Stimulated activated CD4-positive, alpha-beta T cell treated with anti-CD3 and anti-CD28 coated beads, Interleukin-4, amount 100 ng/mL, for 1 hour (primary cell): ENCODE data around the gene EFEMP2.
"Not testable (repeated sequence)": the region's sequence is repeated elsewhere in the genome, so short reads cannot be mapped to it uniquely, and the experiment has no call there.

ENCODE experiments used
- DNase-seq: peaks from one replicate; pipeline ENCODE4 v3.0.0-alpha.2; 2020

EFEMP2 gene

DNA sequence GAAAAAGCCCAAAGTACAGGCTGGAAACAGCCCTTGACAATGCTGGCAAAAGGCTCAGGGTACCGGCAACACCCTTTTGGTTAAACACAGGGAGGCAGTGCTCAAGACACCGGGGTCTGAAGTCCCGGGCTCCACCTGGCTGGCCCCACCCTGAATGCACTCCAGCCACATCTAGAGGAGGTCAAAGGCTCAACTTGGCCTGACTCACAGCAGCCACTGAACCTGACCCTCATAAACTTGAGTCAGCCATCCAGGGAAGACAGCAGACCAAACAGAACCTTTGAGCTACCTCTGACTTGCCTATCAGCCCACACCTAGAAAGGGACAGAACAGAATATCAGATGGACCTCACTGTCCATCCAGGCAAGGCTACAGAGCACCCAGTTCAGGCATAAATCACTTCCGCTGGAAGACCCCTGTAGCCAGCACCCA, 18.4 kb downstream of the EFEMP2 start:
- no peak for DNase-seq

DNA sequence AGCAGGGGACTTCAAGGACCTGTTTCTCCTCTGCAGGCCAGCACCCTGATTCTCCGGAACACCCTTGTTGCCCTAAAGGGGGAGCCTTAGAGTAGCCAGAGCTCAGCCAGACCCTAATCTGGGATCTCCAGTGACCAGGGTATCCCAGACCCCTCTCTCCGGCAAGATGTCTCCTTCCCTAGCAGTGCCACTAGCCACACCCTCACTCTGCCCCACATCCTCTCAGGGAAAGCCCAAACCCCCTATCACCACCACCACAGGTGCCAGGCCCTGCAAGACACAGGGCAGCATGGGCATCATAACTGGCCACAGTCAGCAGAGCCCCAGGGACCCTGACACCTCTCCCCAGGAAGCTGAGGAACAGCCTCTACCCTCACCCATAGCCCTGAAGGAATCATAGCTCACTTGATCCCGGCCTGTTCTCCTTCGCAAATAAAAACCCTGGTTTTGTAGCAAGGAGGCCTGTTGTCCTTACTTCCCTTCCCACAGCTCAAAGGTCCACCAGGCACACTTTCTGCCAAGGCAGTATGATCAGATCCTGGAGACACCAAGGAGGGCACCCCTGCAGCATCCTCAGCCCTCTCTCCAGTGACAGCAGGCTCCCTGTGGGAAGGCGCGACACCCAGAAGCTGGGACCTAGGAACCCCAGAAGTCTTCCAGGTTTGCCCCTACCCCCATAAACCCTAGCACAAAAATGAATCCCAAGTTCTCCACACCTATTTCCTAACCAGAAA, 19.2 kb downstream of the EFEMP2 start:
- DNase-seq, result no peak

DNA sequence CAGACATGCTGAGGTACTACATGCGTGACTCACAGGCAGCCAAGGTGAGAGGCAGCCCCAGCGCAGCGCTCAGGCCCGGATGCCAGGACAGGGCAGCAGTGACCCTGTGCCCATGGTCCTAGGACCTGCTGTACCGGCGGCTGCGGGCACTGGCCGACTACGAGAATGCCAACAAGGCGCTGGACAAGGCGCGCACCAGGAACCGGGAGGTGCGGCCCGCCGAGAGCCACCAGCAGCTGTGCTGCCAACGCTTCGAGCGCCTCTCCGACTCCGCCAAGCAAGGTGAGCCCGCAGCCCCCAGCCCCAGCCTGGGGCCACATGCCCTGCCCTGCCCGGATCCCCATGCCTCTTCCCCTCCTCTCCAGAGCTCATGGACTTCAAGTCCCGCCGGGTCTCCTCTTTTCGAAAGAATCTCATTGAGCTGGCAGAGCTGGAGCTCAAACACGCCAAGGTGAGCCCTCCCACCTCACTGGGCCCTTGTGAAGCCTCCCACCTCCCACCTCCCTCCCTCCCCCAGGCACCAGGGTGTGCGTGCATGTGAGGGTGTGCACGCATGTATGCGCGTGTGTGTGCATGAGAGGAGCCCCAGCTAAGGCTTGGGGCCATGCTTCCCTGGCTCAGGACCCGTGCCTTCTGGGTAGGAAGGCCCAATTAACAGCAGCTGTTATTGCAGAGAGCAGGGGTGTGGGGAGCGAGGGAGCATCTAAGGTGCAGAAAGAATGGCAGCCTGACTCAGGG, 19.9 kb downstream of the EFEMP2 start:
- no peak for DNase-seq

DNA sequence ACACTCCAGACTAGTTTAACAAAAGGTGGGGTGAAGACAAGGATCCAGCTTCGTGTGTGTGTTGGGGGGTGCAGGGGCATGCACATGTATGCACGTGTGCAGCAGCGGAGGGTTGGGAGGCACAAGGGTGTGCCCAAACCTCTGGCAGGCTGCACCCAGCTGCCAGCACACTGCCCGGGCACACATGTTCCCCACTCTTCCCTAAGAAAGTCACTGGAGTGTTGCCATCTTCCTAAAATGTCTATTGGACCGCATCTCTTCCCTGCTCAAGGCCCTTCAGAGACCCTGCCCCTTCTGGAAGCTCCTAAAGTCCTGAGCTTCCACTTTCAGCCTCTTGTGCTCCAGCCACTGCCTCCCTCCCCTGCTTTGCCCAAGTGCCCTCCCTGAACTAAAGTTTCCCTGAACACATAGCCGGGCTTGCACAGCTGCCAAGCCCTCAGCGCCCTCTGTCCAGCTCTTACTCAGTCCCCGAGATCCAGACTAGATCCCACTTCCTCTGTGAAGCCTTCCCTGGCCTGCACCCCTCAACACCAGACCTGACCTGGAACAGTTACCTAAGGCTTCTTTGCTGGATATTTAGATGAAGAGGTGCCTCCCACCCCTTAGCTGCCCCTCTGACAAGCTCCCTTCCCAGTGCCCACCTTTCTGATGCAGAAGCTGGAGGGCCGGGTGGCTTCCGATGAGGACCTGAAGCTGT, 20.6 kb downstream of the EFEMP2 start:
- DNase-seq, result no peak

DNA sequence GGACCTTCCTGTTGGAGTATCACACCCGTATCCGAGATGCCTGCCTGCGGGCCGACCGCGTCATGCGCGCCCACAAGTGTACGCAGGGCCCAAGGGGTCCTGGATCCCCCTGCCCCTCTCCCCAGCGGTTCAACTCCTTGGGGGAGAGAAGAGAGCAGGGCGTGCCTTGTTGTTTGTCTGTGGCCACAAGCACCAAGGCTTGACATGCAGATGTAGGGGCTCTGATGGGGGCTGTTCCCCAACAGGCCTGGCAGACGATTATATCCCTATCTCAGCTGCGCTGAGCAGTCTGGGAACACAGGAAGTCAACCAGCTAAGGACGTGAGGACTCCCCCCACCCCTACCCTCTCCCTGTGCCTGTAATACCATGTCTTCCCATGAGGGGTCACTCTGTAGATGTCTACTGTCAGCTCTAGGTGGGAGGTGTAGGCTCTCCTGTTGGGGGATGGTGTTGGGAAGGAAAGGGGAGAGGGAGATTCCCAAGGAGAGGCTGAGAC, 21.5 kb downstream of the EFEMP2 start:
- no peak for DNase-seq

DNA sequence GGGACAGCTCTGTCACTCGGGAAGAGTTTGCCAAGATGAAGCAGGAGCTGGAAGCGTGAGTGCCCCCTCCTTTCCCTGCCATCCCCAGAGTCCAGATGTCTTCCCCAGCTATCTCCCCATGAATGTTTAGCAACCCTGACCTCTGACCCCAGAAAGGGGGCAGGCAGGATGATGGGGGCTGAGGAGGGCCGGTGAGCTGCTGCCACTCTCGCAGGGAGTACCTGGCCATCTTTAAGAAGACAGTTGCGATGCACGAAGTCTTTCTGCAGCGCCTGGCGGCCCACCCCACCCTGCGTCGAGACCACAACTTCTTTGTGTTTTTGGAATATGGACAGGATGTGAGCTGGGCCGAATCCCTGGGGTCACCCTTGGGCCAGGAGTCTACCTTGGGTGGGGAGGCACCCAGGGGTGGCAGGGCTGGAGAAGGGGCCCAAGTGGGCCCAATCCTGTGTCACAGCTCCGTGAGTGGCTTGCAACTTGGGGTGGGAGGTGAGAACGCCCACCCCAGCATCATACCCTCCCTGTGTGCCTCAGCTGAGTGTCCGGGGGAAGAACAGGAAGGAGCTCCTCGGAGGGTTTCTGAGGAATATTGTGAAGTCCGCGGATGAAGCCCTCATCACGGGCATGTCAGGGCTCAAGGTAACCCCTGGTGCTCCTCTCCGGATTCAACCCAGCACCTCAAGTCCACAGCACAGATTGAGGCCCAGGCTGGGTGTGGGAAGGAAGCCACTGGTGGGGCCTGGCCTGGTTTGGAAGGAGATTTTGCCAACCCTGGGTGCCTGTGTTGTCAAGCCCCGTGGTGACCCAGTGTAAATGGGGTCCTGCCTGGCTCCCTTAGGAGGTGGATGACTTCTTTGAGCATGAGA, 22.1 kb downstream of the EFEMP2 start:
- DNase-seq, result no peak

DNA sequence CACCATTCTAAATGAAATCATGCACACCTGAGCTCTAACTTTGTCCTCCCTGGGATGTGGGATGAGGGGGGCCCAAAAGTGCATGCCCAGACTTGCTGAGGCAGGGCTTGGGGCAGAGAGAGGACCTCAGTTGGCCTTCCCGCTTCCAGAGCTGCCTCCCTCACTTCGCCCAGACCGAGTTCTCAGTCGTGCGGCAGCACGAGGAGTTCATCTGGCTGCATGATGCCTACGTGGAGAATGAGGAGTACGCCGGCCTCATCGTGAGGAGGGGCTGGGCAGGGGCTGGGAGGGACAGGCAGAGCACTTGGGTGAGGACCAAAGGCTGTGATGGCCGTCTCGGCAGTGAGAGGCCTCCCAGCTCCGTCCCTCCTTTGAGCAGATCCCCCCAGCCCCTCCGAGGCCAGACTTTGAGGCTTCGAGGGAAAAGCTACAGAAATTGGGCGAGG, 22.8 kb downstream of the EFEMP2 start:
- no peak for DNase-seq

DNA sequence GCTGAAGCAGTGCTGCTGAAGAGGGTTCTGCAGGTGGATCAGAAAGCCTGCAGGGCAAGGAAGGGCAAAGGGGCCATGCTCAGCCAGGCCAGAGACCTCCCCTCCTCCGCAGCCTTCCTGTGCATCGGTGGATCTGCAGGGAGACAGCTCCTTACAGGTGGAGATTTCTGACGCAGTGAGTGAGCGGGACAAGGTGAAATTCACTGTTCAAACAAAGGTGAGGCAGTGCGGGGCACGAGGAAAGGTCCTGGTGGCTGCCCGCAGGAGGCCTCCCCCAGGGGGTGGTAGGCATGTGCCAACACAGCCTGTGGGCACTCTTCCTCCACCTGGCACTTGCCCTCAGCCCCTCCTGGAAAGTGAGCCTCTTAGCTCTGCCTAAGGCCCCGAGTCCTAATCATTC, 23.2 kb downstream of the EFEMP2 start:
- no peak for DNase-seq

DNA sequence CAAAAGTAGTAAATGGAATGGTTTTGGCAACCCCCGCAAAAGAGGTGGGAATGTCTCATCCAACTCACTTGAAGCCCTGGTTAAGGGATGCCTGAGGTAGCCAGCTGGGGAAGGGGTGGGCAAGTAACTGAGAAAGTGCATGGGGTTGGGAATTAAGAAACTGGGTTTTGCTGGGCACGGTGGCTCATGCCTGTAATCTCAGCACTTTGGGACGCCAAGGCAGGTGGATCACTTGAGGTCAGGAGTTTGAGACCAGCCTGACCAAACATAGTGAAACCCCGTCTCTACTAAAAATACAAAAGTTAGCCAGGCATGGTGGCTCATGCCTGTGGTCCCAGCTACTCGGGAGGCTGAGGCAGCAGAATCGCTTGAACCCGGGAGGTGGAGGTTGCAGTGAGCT, 23.9 kb downstream of the EFEMP2 start:
- DNase-seq, result not testable (repeated sequence)

DNA sequence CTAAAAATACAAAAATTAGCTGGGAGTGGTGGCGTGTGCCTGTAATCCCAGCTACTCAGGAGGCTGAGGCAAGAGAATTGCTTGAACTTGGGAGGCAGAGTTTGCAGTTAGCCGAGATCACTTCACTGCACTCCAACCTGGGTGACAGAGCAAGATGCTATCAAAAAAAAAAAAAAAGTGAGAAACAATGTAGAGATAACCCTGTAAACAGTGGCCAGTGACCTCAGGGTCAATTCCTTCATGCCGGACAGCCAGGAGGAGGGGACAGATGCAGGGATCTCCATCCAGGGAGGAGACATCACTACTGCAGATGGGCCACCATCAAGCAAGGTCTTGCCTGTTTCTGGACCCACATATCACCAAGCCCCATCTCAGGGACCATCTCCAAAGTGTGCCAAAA, 24.9 kb downstream of the EFEMP2 start:
- DNase-seq, result no peak

DNA sequence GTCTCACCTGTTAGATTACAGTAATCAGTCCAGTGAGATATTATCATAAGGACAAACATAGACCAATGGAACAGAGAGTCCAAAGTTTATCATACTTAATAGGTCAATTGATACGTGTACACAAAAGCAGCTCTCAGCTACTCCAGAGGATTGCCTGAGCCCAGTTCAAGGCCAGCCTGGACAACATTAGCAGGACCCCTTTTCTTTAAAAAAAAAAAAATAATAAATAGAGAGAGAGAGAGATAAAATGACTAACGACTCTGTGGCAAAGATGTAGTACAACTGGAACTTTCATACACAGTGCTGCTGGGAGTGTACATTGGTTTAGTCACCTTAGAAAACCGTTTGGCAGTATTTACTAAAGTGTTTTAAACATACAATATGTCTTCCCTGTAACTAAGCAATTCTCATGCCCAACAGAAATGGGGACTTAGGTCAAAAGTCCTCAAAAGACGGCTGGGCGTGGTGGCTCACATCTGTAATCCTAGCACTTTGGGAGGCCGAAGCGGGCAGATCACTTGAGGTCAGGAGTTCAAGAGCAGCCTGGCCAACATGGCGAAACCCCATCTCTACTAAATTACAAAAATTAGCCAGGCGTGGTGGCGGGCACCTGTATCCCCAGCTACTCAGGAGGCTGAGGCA, 28.2 kb downstream of the EFEMP2 start:
- no peak for DNase-seq

DNA sequence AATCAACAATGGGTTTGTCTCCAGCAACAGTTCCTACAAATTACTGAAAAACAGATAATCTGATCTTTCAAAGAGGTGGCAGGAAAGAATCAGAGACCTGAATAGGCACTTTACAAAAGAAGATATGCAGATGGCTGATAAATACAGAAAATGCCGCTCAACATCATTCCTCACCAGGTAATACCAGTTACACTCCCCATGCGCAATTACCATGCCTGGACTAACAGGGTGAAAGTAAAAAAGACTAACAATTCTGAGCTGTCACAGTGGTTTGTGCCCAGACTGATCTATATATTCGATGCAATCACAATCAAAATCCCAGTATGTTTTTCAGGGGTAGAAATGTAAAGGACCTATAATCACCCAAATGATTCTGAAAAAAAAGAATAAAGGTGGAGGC, 28.8 kb downstream of the EFEMP2 start:
- no peak for DNase-seq

DNA sequence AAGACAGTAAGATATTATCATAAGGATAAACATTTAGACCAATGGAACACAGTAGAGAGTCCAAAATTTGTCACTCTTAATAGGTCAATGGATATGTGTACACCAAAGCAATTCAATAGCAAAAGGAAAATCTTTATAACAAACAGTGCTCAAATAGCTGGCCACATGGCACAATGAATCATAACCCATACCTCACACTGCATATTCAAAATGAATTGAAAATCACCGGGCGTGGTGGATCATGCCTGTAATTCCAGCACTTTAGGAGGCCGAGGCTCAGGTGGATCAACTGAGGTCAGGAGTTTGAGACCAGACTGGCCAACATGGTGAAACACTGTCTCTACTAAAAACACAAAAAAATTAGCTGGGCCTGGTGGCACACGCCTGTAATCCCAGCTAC, 30.5 kb downstream of the EFEMP2 start:
- DNase-seq, result no peak

DNA sequence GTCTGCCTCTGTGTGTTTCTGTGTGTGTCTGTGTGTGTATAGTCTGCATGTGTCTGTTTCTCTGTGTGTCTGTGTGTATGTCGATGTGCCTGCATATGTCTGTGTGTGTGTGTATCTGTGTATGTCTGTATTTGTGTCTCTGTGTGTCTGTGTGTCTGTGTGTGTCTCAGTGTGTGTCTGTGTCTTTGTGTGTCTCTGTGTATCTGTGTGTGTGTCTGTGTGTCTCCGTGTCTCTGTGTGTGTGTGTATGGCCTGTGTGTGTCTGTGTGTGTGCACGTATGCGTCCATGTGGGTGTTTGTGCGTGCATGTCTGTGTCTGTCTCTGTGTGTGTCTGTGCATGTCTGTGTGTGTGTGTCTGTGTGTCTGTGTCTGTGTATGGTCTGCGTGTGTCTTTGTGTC, 38.4 kb downstream of the EFEMP2 start:
- no peak for DNase-seq

DNA sequence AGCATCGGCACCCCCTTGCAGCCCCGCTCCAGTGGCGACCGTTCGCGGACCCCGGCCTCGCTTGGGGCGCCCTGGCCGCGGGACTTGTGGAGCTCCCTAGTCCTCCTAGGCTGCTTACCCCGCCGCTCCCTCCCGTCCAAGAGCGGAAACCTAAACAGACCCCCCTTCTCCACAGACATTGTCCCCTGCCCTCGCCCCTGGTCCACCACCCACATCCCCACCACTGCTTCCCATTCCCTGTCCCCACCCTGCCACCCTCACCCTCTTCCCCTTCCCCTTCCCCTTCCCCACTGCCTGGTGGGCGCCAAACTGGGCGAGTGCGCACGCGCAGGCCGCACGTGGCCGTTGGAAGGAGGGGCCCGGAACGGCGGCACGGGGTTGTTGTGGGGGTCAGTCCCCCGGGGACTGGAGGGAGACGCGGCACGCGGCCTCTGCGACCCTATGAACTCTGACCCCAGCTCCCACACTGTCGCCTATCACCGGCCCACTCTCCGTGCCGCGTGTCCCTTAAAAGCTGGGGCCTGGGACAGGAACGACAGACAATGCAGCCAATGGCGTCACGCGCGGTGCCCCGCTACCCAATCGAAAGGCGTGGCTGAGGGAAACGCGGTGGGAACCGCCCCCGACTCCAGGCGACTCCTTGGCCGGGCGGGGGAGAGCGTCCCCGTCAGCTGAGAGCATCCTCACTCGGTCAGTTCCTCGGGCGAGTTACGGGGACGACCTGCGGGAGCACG, 39.1 kb downstream of the EFEMP2 start, which contains the start of gene SNX32:
Gene SNX32 (plus strand): TSS at position 667 of the 734 bp plus-strand sequence. CDS start 103 bp downstream, outside the sequence.
- DNase-seq, result peak; percentile 95

DNA sequence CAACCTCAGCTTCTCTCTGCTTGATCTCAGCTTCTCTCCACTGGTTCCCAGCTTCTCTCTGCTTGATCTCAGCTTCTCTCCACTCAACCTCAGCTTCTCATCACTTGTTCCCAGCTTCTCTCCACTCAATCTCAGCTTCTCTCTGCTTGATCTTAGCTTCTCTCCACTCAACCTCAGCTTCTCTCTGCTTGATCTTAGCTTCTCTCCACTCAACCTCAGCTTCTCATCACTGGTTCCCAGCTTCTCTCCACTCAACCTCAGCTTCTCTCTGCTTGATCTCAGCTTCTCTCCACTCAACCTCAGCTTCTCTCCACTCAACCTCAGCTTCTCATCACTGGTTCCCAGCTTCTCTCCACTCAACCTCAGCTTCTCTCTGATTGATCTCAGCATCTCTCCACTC, 40.4 kb downstream of the EFEMP2 start:
- not testable (repeated sequence) for DNase-seq

DNA sequence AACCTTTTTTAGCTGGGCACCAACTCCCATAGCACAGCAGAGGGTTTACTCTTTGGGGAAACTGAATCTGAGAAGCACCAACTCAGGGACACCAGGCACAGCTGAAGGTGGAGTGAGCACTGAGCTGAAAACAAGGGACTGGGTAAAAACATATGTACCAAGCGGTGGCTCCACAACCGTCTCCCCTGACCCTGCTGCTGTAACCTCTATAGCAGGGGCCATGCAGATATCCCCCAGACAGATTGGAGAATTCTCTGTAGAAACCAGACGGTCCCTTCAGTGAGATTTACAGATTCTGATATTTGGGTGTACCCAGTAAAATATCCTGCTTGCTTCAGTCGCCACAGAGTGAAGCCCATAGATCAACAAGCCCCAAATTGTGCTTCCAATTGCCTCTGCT, 43.1 kb downstream of the EFEMP2 start:
- no peak for DNase-seq

DNA sequence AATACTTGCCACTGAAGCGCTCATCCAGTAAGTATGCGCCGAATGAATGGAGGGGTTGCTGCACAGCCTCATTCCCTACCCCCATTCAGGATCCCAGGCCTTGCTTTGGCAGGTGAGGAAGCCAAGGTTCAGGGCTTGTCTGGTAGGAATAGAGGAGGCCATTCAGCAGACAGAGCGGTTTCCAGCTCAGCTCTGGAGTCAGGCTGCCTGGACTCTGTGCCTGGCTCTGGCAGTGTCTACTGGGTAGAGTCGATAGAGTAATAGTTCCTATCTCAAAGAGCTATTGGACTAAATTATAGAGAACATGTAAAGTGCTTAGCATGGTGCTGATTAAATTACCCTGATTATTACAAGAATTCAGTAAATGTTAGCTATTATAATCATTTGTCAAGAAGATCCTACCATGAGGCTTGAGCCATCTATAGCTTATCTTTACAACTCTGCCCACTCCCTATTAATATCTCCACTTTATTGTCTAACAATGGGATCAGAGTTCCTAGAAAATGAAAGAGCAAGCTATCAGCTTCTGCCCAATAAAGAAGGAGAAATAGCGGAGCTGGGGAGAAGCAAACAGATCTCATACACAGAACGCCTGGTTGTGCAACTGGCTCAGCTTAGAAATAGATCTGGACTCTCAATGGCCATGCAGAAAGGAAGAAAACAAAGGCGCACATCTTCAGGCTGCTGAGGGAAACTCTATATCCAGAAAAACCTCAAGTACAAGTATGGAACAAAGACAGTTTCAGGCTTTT, 45.4 kb downstream of the EFEMP2 start:
- no peak for DNase-seq

DNA sequence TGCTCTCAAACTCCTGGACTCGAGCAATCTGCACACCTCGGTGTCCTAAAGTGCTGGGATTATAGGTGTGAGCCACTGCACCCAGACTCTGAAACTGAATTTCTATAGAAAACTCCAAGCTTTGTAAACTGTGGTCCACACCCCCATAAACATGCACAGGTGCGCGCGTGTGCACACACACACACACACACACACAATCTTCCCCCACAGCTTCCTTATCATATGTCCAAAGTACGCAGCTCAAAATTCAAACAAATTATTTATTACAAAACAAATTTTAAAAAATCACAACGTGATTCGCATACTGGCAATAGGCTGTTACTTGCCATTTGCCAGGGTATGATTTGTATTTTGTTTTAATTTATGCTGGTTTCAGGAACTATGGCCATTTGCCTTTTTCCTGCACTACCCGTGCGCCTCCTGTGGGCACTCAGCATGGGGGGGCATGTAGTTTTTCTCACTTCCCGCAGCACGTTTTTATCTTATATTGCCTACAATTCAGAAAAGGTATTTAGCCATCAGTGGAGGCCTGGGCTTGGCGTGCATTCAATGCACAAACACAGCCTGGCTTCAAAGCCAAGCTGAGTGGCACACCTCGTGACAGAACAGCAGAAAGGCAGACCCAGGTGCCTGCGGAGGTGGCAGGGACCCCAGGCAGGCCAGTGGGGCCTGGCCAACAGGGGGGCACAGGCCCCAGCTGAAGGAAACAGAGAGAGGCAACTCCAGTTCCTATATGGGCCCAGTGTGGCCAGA, 49.6 kb downstream of the EFEMP2 start:
- DNase-seq, result no peak

DNA sequence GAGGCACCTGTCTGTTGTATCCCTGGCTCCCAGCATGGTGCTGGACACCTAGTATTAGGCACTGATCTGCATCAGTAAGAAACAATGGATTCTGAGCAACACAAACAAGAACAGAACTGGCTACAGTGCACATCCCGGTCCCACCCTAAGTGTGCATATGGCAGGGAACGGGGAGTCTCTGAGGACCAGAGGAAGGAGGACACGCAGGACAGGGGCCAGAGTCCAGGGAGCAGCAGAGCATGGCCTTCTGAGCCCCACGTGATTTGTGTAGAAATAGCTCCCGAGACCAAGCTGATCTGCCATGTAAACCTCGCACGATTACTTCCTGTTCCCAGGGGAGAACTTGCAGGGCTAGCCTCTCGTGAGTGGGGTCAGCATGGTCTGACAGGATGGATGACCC, 51.5 kb downstream of the EFEMP2 start:
- DNase-seq, result no peak
